Left ventricle myocardium inferior (tissue), 1 donor: Measurements from ENCODE around the gene DRC7. TPM values are rescaled to one million over a fixed set of nuclear protein-coding genes. Genes with fewer than 3 reads are reported as not detected.
"Not testable (repeated sequence)": the region's sequence is repeated elsewhere in the genome, so short reads cannot be mapped to it uniquely, and the experiment has no call there.

ENCODE experiments used
- DNase-seq: peaks from one replicate; pipeline ENCODE4 v3.0.0-alpha.2; 2020
- H3K27ac ChIP-seq: fragments of 200-600 bp; replicated peaks from 2 replicates; pipeline ENCODE4 v1.8.0; 2021
- H3K27me3 ChIP-seq: fragments of 200-600 bp; 2 replicates; pipeline ENCODE4 v1.8.0; 2021; ENCODE audit warnings: low read depth
- H3K36me3 ChIP-seq: fragments of 200-600 bp; 2 replicates; pipeline ENCODE4 v1.8.0; 2021
- H3K4me1 ChIP-seq: fragments of 200-600 bp; 2 replicates; pipeline ENCODE4 v1.8.0; 2021
- H3K4me3 ChIP-seq: fragments of 200-600 bp; 2 replicates; pipeline ENCODE4 v1.8.0; 2021; ENCODE audit warnings: mild to moderate bottlenecking, moderate library complexity
- H3K9me3 ChIP-seq: fragments of 200-600 bp; replicated peaks from 2 replicates; pipeline ENCODE4 v1.8.0; 2021
- CTCF ChIP-seq: fragments of 200-600 bp; IDR thresholded peaks from 2 replicates; pipeline ENCODE4 v1.8.0; 2021; ENCODE audit warnings: antibody characterized with exemption, mild to moderate bottlenecking, borderline replicate concordance
- intact Hi-C: fragments of 100-400 bp; cut with micrococcal nuclease; formaldehyde crosslinking; loops from one replicate; pipeline ENCODE4 v1.11.0; 2022
- total RNA-seq: library from RNA; stranded (reverse); fragmentation: NEBNext Ultra II Directional; extraction: Animal tissue kit (Norgen Biotek cat#: 25700); gene quantifications from one replicate; pipeline ENCODE4 v1.2.1, GENCODE V29; 2021
- donor health status: DM: no; HTN: yes; CAD: no; lungs with severe emphysema.

The DRC7 gene
- total RNA-seq, 1 donor from 2014 or later, result not detected

- DNase-seq, result no peak
- Histone ChIP-seq H3K9me3 (no peaks in the 10 kb centered on the region), H3K4me3 (no peak overlapping the region), H3K27me3 (no peaks in the 10 kb centered on the region), H3K4me1 (peaks cover 14% of the 10 kb centered on the region), H3K36me3 (no peaks in the 10 kb centered on the region), H3K27ac (no peak overlapping the region)
- no peak for TF ChIP-seq CTCF
- intact Hi-C loops, result no loop called here
These were observed 47.9 kb downstream of the DRC7 start for GRCh38 chr16:57742543-57742942.

- no peak overlapping the region for H3K4me3 ChIP-seq
- TF ChIP-seq CTCF, result no peak
- H3K27ac ChIP-seq, result no peak overlapping the region
- H3K9me3 ChIP-seq, result no peaks in the 10 kb centered on the region
- no peak for DNase-seq
- H3K4me1 ChIP-seq, result peaks cover 14% of the 10 kb centered on the region
- no peaks in the 10 kb centered on the region for H3K36me3 ChIP-seq
- H3K27me3 ChIP-seq, result no peaks in the 10 kb centered on the region
- intact Hi-C loops, result no loop called here
These were observed 48.9 kb downstream of the DRC7 start for GRCh38 chr16:57743458-57743857.

- Histone ChIP-seq H3K4me3 (no peak overlapping the region), H3K27ac (no peak overlapping the region), H3K27me3 (no peaks in the 10 kb centered on the region), H3K9me3 (no peaks in the 10 kb centered on the region), H3K36me3 (no peaks in the 10 kb centered on the region), H3K4me1 (peaks cover 14% of the 10 kb centered on the region)
- intact Hi-C loops, result no loop called here
- no peak for DNase-seq
- TF ChIP-seq CTCF, result no peak
These were observed 49.5 kb downstream of the DRC7 start for GRCh38 chr16:57743886-57744641.

- TF ChIP-seq CTCF, result no peak
These were observed 50.0 kb downstream of the DRC7 start for GRCh38 chr16:57744642-57744903.

GRCh38 chr16:57745768-57746167 lies 51.2 kb downstream of the DRC7 start:
- Histone ChIP-seq H3K36me3 (peaks cover 2% of the 10 kb centered on the region), H3K4me1 (peaks cover 14% of the 10 kb centered on the region), H3K27ac (no peak overlapping the region), H3K4me3 (no peak overlapping the region), H3K9me3 (no peaks in the 10 kb centered on the region), H3K27me3 (no peaks in the 10 kb centered on the region)
- intact Hi-C loops, result no loop called here
- TF ChIP-seq CTCF, result no peak
- no peak for DNase-seq

More at GRCh38 chr16:57744642-57744903, 50.0 kb downstream of the DRC7 start:
- no peak for DNase-seq
- intact Hi-C loops, result no loop called here
- H3K9me3 ChIP-seq, result no peaks in the 10 kb centered on the region
- H3K27ac ChIP-seq, result no peak overlapping the region
- H3K4me1 ChIP-seq, result peaks cover 14% of the 10 kb centered on the region
- no peaks in the 10 kb centered on the region for H3K27me3 ChIP-seq
- no peak overlapping the region for H3K4me3 ChIP-seq
- H3K36me3 ChIP-seq, result no peaks in the 10 kb centered on the region

GRCh38 chr16:57746316-57746715 lies 51.7 kb downstream of the DRC7 start:
- H3K4me1 ChIP-seq, result peaks cover 14% of the 10 kb centered on the region
- H3K27ac ChIP-seq, intact Hi-C loops, H3K9me3 ChIP-seq, H3K27me3 ChIP-seq, DNase-seq, H3K36me3 ChIP-seq, H3K4me3 ChIP-seq: not testable (repeated sequence)
